HFF-Myc (cell line): ENCODE measurements around the gene TMUB2.

Experiments
- DNase-seq: peaks from one replicate; pipeline ENCODE4 v3.0.0-alpha.2; 2011; ENCODE audit warnings: low read depth; ENCODE audit errors: extremely low read depth
- H3K4me3 ChIP-seq: replicated peaks from 2 replicates; pipeline ENCODE4 v1.5.1; 2011; ENCODE audit warnings: low read depth, mild to moderate bottlenecking, control low read depth, low read length
- CTCF ChIP-seq: IDR thresholded peaks from 2 replicates; pipeline ENCODE4 v1.5.1; 2012; ENCODE audit warnings: mild to moderate bottlenecking, low read depth, low read length, control low read depth; ENCODE audit errors: missing control alignments

TMUB2 gene

GRCh38 chr17:44241106-44241624 is 54.4 kb downstream of the TMUB2 start:
- DNase-seq = no peak
- no peak for TF ChIP-seq CTCF
- H3K4me3 ChIP-seq = no peak overlapping the region
